ENCODE measurements around the gene RNF8.

- TF ChIP-seq, protein P1, sequence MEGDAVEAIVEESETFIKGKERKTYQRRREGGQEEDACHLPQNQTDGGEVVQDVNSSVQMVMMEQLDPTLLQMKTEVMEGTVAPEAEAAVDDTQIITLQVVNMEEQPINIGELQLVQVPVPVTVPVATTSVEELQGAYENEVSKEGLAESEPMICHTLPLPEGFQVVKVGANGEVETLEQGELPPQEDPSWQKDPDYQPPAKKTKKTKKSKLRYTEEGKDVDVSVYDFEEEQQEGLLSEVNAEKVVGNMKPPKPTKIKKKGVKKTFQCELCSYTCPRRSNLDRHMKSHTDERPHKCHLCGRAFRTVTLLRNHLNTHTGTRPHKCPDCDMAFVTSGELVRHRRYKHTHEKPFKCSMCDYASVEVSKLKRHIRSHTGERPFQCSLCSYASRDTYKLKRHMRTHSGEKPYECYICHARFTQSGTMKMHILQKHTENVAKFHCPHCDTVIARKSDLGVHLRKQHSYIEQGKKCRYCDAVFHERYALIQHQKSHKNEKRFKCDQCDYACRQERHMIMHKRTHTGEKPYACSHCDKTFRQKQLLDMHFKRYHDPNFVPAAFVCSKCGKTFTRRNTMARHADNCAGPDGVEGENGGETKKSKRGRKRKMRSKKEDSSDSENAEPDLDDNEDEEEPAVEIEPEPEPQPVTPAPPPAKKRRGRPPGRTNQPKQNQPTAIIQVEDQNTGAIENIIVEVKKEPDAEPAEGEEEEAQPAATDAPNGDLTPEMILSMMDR (IDR thresholded peaks at IDR 0.05) = no peak
- TF ChIP-seq POLR2A (IDR thresholded peaks at IDR 0.05) = no peak
Measured at GRCh38 chr6:37324131-37325033, 29.4 kb upstream of the RNF8 start.
